ENCODE results near the gene BACH2. TPM values are rescaled to one million over a fixed set of nuclear protein-coding genes. Genes with fewer than 3 reads are reported as not detected.

BACH2 gene
- polyA plus RNA-seq, 1 of the 3 experiments (the other 2 are of a cell fraction) = 0.46 TPM

- no peak for TF ChIP-seq IRF3 (IDR thresholded peaks at IDR 0.05; ENCODE audit: low read depth, low read length)
- TF ChIP-seq TEAD4 (IDR thresholded peaks at IDR 0.05; ENCODE audit: borderline replicate concordance, insufficient read depth) = no peak
- no peak for TF ChIP-seq CHD2 (IDR thresholded peaks at IDR 0.05; ENCODE audit: low read length, partially characterized antibody)
- TF ChIP-seq FOSL2 (IDR thresholded peaks at IDR 0.05; ENCODE audit: borderline replicate concordance, low read depth) = no peak
- TF ChIP-seq EP300 (IDR thresholded peaks at IDR 0.05; ENCODE audit: borderline replicate concordance in 1 of 2, low read depth in 1 of 2, low read length in 1 of 2) = no peak
- TF ChIP-seq RFX5 (IDR thresholded peaks at IDR 0.05; ENCODE audit: low read length) = no peak
- no peak for TF ChIP-seq PBX3 (IDR thresholded peaks at IDR 0.05)
- TF ChIP-seq NFIC (IDR thresholded peaks at IDR 0.05; ENCODE audit: borderline replicate concordance) = no peak
These were observed 274.9 kb downstream of the BACH2 start (continued) for GRCh38 chr6:90021711-90022110.

GRCh38 chr6:90020746-90021145 lies 275.9 kb downstream of the BACH2 start:
- Histone ChIP-seq H3K27ac (ENCODE audit: low read depth in 2 of 2, low read length in 1 of 2) (no peak overlapping the region), H3K4me2 (no peak overlapping the region), H3K9me3 (no peaks in the 10 kb centered on the region), H3K9me2 (no peaks in the 10 kb centered on the region), H3K36me3 (replicated peaks in 1 of 2; ENCODE audit: control insufficient read depth in 1 of 2, insufficient read depth in 2 of 2, low read length in 1 of 2) (no peaks in the 10 kb centered on the region), H3K9ac (no peak overlapping the region), H2AFZ (ENCODE audit: low read depth) (no peak overlapping the region), H3K4me1 (ENCODE audit: control insufficient read depth in 1 of 2, insufficient read depth in 2 of 2, low read depth in 1 of 2, low read length in 1 of 2) (peaks cover 6 to 9% of the 10 kb centered on the region in 2 experiments), H3K27me3 (ENCODE audit: insufficient read depth) (no peaks in the 10 kb centered on the region), H3F3A (replicated peaks; ENCODE audit: insufficient read depth) (peaks cover 5% of the 10 kb centered on the region), H3K4me3 (ENCODE audit: low read depth in 2 of 2, low read length in 1 of 2) (no peak overlapping the region), H4K20me1 (ENCODE audit: insufficient read depth) (no peaks in the 10 kb centered on the region), H3K79me2 (ENCODE audit: insufficient read depth) (no peaks in the 10 kb centered on the region)
- TF ChIP-seq FOSL2 (IDR thresholded peaks at IDR 0.05; ENCODE audit: borderline replicate concordance, low read depth) (no peak), RXRA (IDR thresholded peaks at IDR 0.05; ENCODE audit: borderline replicate concordance, low read depth) (no peak), CTCF (IDR thresholded peaks at IDR 0.05) (no peak), SMC3 (IDR thresholded peaks at IDR 0.05; ENCODE audit: low read depth, low read length) (no peak), POLR2AphosphoS5 (IDR thresholded peaks at IDR 0.05; ENCODE audit: low read depth, low read length) (no peak), SIN3A (IDR thresholded peaks at IDR 0.05; ENCODE audit: borderline replicate concordance, low read depth, low read length) (no peak), TEAD4 (IDR thresholded peaks at IDR 0.05; ENCODE audit: borderline replicate concordance, insufficient read depth) (no peak), NRF1 (IDR thresholded peaks at IDR 0.05; ENCODE audit: low read depth, low read length) (no peak), CHD2 (IDR thresholded peaks at IDR 0.05; ENCODE audit: low read length, partially characterized antibody) (no peak), TCF12 (IDR thresholded peaks at IDR 0.05) (no peak), EZH2phosphoT487 (IDR thresholded peaks at IDR 0.05; ENCODE audit: borderline replicate concordance, low read depth) (no peak), FOXM1 (IDR thresholded peaks at IDR 0.05; ENCODE audit: low read depth) (no peak), REST (IDR thresholded peaks at IDR 0.05; ENCODE audit: low read depth, low read length) (no peak)
- ChIA-PET POLR2A (no interaction called here), CTCF (interaction anchor here (1.0 kb wide), 2 partner anchors 11 to 50 kb away, joined by 3 read pairs; no protein-coding TSS in a partner anchor)
- DNase-seq = no peak
- WGBS (ENCODE audit: low lambda C conversion rate) = 79% methylated on average over 2 of the region's 2 CpGs

Data from SK-N-SH (cell line).